SK-N-SH (cell line): ENCODE results near the gene RAB3B. TPM values are rescaled to one million over a fixed set of nuclear protein-coding genes. Genes with fewer than 3 reads are reported as not detected.

Experiments used
- CTCF ChIA-PET: fragments of 300-600, 350-600 bp; formaldehyde crosslinking; extraction: SDS; loops from one replicate; lab custom pipeline; 2021; lab: Yijun Ruan, JAX
- POLR2A ChIA-PET: fragments of 350-600 bp; sonication (Branson Sonifier 250); formaldehyde crosslinking; extraction: SDS; loops from one replicate; lab custom pipeline; 2020; ENCODE audit warnings: antibody characterized with exemption, inconsistent platforms; lab: Yijun Ruan, JAX
- DNase-seq: peaks from one replicate; pipeline ENCODE4 v3.0.0; 2012
- H2AFZ ChIP-seq: fragments of 200-600 bp; sonication (generic); 2 replicates; pipeline ENCODE4 v1.8.1; 2016; ENCODE audit warnings: antibody characterized with exemption, mild to moderate bottlenecking, low read depth
- H3F3A ChIP-seq: fragments of 200-600 bp; sonication (generic); replicated peaks from 2 replicates; pipeline ENCODE3; 2016; ENCODE audit warnings: antibody characterized with exemption, mild to moderate bottlenecking; ENCODE audit not compliant: insufficient read depth
- H3K27ac ChIP-seq, 2 experiments: fragments of 200-500 bp in 1 of 2; fragments of 200-600 bp in 1 of 2; sonication (Bioruptor generic) in 1 of 2; sonication (generic), shearing (Covaris generic) in 1 of 2; 2 replicates each; pipeline versions ENCODE4 v1.5.1 to v1.6.1; 2014 to 2016; ENCODE audit warnings: low read depth in 2 of 2, inconsistent platforms in 1 of 2, low read length in 1 of 2, mild to moderate bottlenecking in 1 of 2, mixed read lengths in 1 of 2
- H3K27me3 ChIP-seq: fragments of 200-600 bp; sonication (generic), shearing (Covaris generic); 2 replicates; pipeline ENCODE4 v1.6.1; 2016; ENCODE audit warnings: mixed run types; ENCODE audit not compliant: insufficient read depth
- H3K36me3 ChIP-seq, 2 experiments: fragments of 200-500 bp in 1 of 2; fragments of 200-600 bp in 1 of 2; sonication (Bioruptor generic) in 1 of 2; sonication (generic) in 1 of 2; replicated peaks in 1 of 2; 2 replicates each; pipeline versions ENCODE3 to v1.5.1; 2014 to 2016; ENCODE audit warnings: low read length in 1 of 2, mild to moderate bottlenecking in 1 of 2; ENCODE audit not compliant: insufficient read depth in 2 of 2, control insufficient read depth in 1 of 2
- H3K4me1 ChIP-seq, 2 experiments: fragments of 200-500 bp in 1 of 2; fragments of 200-600 bp in 1 of 2; sonication (Bioruptor generic) in 1 of 2; sonication (generic), shearing (Covaris generic) in 1 of 2; 2 replicates each; pipeline versions ENCODE4 v1.5.1 to v1.6.1; 2014 to 2016; ENCODE audit warnings: low read depth in 1 of 2, low read length in 1 of 2, mixed run types in 1 of 2; ENCODE audit not compliant: insufficient read depth in 2 of 2, control insufficient read depth in 1 of 2
- H3K4me2 ChIP-seq: fragments of 200-600 bp; sonication (generic), shearing (Covaris generic); 2 replicates; pipeline ENCODE4 v1.6.1; 2017; ENCODE audit warnings: mixed run types
- H3K4me3 ChIP-seq, 2 experiments: fragments of 200-500 bp in 1 of 2; fragments of 200-600 bp in 1 of 2; sonication (Bioruptor generic) in 1 of 2; sonication (generic), shearing (Covaris generic) in 1 of 2; 2 replicates each; pipeline versions ENCODE4 v1.5.1 to v1.8.1; 2014 to 2016; ENCODE audit warnings: low read depth in 2 of 2, inconsistent platforms in 1 of 2, low read length in 1 of 2, mild to moderate bottlenecking in 1 of 2, mixed read lengths in 1 of 2, moderate library complexity in 1 of 2
- H3K79me2 ChIP-seq: fragments of 200-600 bp; sonication (generic); 2 replicates; pipeline ENCODE4 v1.8.1; 2017; ENCODE audit warnings: mild to moderate bottlenecking; ENCODE audit not compliant: insufficient read depth
- H3K9ac ChIP-seq: fragments of 200-600 bp; sonication (generic); 2 replicates; pipeline ENCODE4 v1.6.1; 2017; ENCODE audit warnings: mixed run types
- H3K9me2 ChIP-seq: fragments of 200-600 bp; sonication (generic); 2 replicates; pipeline ENCODE4 v1.6.1; 2017; ENCODE audit warnings: mixed run types
- H3K9me3 ChIP-seq: fragments of 200-600 bp; sonication (generic); 2 replicates; pipeline ENCODE4 v1.6.1; 2017; ENCODE audit warnings: mixed run types, mild to moderate bottlenecking, moderate library complexity
- H4K20me1 ChIP-seq: fragments of 200-600 bp; sonication (generic); 2 replicates; pipeline ENCODE4 v1.6.1; 2017; ENCODE audit warnings: mild to moderate bottlenecking, mixed run types; ENCODE audit not compliant: insufficient read depth
- CTCF ChIP-seq: fragments of 200-600 bp; sonication (generic); IDR thresholded peaks from 2 replicates; pipeline ENCODE4 v1.6.1; 2017; ENCODE audit warnings: antibody characterized with exemption, mild to moderate bottlenecking, moderate library complexity
- EP300 ChIP-seq, 2 experiments: IDR thresholded peaks; 2 replicates each; pipeline versions ENCODE4 v1.4.0 to v1.6.1; 2012; ENCODE audit warnings: borderline replicate concordance in 1 of 2, low read depth in 1 of 2, low read length in 1 of 2
- GATA2 ChIP-seq: sonication (generic); formaldehyde crosslinking; IDR thresholded peaks from 2 replicates; pipeline ENCODE4 v1.5.0; 2020; ENCODE audit warnings: mild to moderate bottlenecking, missing genetic modification reagents
- JUND ChIP-seq: IDR thresholded peaks from 2 replicates; pipeline ENCODE4 v1.4.0; 2012
- MEF2A ChIP-seq: IDR thresholded peaks from 2 replicates; pipeline ENCODE4 v1.4.0; 2012; ENCODE audit warnings: low read depth, borderline replicate concordance
- MXI1 ChIP-seq: IDR thresholded peaks from 2 replicates; pipeline ENCODE4 v1.6.1; 2012; ENCODE audit warnings: mild to moderate bottlenecking, low read depth, low read length, improper control_type of control experiment
- NFIC ChIP-seq: IDR thresholded peaks from 2 replicates; pipeline ENCODE4 v1.4.0; 2012; ENCODE audit warnings: borderline replicate concordance
- NRF1 ChIP-seq: IDR thresholded peaks from 2 replicates; pipeline ENCODE4 v1.6.1; 2012; ENCODE audit warnings: low read depth, mild to moderate bottlenecking, low read length
- RAD21 ChIP-seq: IDR thresholded peaks from 2 replicates; pipeline ENCODE4 v1.6.1; 2012; ENCODE audit warnings: mild to moderate bottlenecking, low read length
- RCOR1 ChIP-seq: fragments of 150-350 bp; IDR thresholded peaks from 2 replicates; pipeline ENCODE4 v1.6.1; 2017; ENCODE audit warnings: antibody characterized with exemption, low read length
- REST ChIP-seq: IDR thresholded peaks from 2 replicates; pipeline ENCODE4 v1.6.1; 2012; ENCODE audit warnings: mild to moderate bottlenecking, low read depth, low read length, moderate library complexity
- RFX5 ChIP-seq: IDR thresholded peaks from 2 replicates; pipeline ENCODE4 v1.6.1; 2012; ENCODE audit warnings: mild to moderate bottlenecking, improper control_type of control experiment, low read length
- SIN3A ChIP-seq: IDR thresholded peaks from 2 replicates; pipeline ENCODE4 v1.6.1; 2012; ENCODE audit warnings: low read depth, mild to moderate bottlenecking, low read length, moderate library complexity, borderline replicate concordance
- TCF12 ChIP-seq: IDR thresholded peaks from 2 replicates; pipeline ENCODE4 v1.4.0; 2012
- TEAD4 ChIP-seq: IDR thresholded peaks from 2 replicates; pipeline ENCODE4 v1.4.0; 2012; ENCODE audit warnings: mild to moderate bottlenecking, borderline replicate concordance; ENCODE audit not compliant: insufficient read depth
- USF1 ChIP-seq: IDR thresholded peaks from 2 replicates; pipeline ENCODE4 v1.4.0; 2012; ENCODE audit warnings: low read depth, borderline replicate concordance
- USF2 ChIP-seq: fragments of 150-350 bp; IDR thresholded peaks from 2 replicates; pipeline ENCODE4 v1.6.1; 2017; ENCODE audit warnings: antibody characterized with exemption, low read length, low read depth, borderline replicate concordance
- YY1 ChIP-seq: IDR thresholded peaks from 2 replicates; pipeline ENCODE4 v1.4.0; 2012; ENCODE audit warnings: low read depth, mild to moderate bottlenecking
- ZBTB33 ChIP-seq: IDR thresholded peaks from 2 replicates; pipeline ENCODE4 v1.4.0; 2012; ENCODE audit warnings: low read depth, borderline replicate concordance
- WGBS: methylation state at CpG from one replicate; pipeline ENCODE4 v1.1.6; 2017; ENCODE audit warnings: low lambda C conversion rate; 5-methylcytosine and 5-hydroxymethylcytosine counted together
- polyA plus RNA-seq, 3 experiments: library from polyadenylated mRNA; depleted of rRNA; stranded (reverse); fragments of >200 nt; gene quantifications; 2 replicates each; pipeline ENCODE4 v1.2.3, GENCODE V29; 2012

Gene RAB3B
- polyA plus RNA-seq, 1 of the 3 experiments (the other 2 are of a cell fraction), result 10.2 TPM

- TF ChIP-seq RCOR1 (no peak), SIN3A (no peak), TEAD4 (no peak), CTCF (no peak), JUND (no peak), USF2 (no peak), TCF12 (no peak)
Measured at GRCh38 chr1:51945591-51945990, 44.9 kb downstream of the RAB3B start (continued).

- Histone ChIP-seq H3K4me3 (no peak overlapping the region), H3K36me3 (peaks cover 0 to 50% of the 10 kb centered on the region in 2 experiments), H3K9me3 (no peaks in the 10 kb centered on the region), H3K79me2 (peaks cover 44% of the 10 kb centered on the region; the same call in 1 of the 2 replicates), H3K9me2 (no peaks in the 10 kb centered on the region), H3F3A (peaks cover 9% of the 10 kb centered on the region), H3K4me1 (peaks cover 0 to 12% of the 10 kb centered on the region in 2 experiments; a peak in 1 of 4 replicates), H3K9ac (no peak overlapping the region), H4K20me1 (no peaks in the 10 kb centered on the region), H3K4me2 (no peak overlapping the region), H3K27me3 (no peaks in the 10 kb centered on the region), H3K27ac (no peak overlapping the region), H2AFZ (no peak overlapping the region)
- DNase-seq, result no peak
- ChIA-PET POLR2A (no interaction called here), CTCF (interaction anchor here (1.9 kb wide), 1 partner anchor 45 kb away, joined by 8 read pairs; no protein-coding TSS in a partner anchor)
- TF ChIP-seq TEAD4 (no peak), GATA2 (CRISPR knock-in tag) (no peak), NRF1 (no peak), YY1 (no peak), ZBTB33 (no peak), RFX5 (no peak), CTCF (no peak), MEF2A (no peak), NFIC (no peak), TCF12 (no peak), USF1 (no peak), MXI1 (no peak), EP300 (IDR thresholded peaks at IDR 0.05; ENCODE audit: borderline replicate concordance in 1 of 2, low read depth in 1 of 2, low read length in 1 of 2) (no peak), REST (no peak), RAD21 (no peak)
- WGBS, result 92% methylated on average over 2 of the region's 2 CpGs
Measured at GRCh38 chr1:51942281-51942680, 48.2 kb downstream of the RAB3B start.
